Testis (tissue), 2 donors: ENCODE data around the gene SGF29.

ENCODE experiments used
- CTCF ChIP-seq, 3 experiments: fragments of 450-650 bp in 2 of 3; fragments of 200-600 bp in 1 of 3; sonication (generic) in 1 of 3; IDR thresholded peaks; one replicate each; pipeline ENCODE4 v1.5.1; 2016 to 2019; ENCODE audit warnings: antibody characterized with exemption in 3 of 3, mild to moderate bottlenecking in 2 of 3, moderate library complexity in 1 of 3
- POLR2A ChIP-seq: fragments of 450-650 bp; IDR thresholded peaks from one replicate; pipeline ENCODE4 v1.6.1; 2017; ENCODE audit warnings: antibody characterized with exemption, mild to moderate bottlenecking, moderate library complexity

GRCh38 chr16:28529124-28529523, 24.6 kb upstream of the SGF29 start:
- TF ChIP-seq POLR2A (no peak), CTCF (IDR thresholded peaks at IDR 0.05) (no peak)
